Measurements from ENCODE around the gene PADI2. TPM values are rescaled to one million over a fixed set of nuclear protein-coding genes. Genes with fewer than 3 reads are reported as not detected.

Gene PADI2
- total RNA-seq, 2 donors from 2014 or later = 177 to 211 TPM

DNA sequence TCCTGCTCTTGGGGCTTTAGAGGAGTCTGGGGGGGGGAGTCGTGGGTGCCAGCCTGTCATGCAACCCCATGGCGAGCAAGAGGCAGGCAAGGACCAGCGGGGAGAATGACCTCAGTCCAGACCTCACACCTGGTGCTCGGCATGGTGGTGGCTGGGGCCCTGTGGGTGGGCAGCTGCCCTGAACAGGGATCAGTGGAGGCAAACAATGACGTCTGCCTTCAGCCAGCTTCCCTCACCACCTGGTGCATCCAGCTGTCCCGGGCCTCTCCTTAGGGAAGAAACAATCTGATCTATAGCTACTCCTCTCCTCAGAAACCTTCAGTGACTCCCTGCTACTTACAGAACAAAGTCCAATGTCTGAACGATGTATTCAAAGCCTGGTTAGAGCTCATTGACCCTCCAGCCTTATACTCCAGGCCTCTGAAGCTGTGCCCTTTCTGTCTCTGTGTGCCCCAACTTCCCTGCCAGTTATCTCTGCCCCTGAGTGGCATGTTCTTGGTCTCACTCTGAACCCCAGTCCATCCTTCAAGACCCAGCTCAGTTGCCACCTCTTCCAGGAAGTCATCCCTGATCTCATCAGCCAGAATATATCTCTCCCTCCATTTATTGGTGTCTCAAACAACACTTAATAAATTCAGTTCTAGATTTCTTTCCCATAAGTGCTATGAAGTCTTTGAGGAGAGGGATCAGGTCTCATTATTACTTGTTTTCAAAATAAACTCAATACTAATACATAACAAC, 6.6 kb downstream of the PADI2 start:
- intact Hi-C loops (cut with DNase I) = no loop called here
- Histone ChIP-seq H3K9ac (ENCODE audit: low read depth in 2 of 2, low read length in 2 of 2) (no peak overlapping the region), H3K4me3 (no peak overlapping the region), H3K9me3 (no peaks in the 10 kb centered on the region), H3K27ac (no peak overlapping the region), H3K36me3 (no peaks in the 10 kb centered on the region), H3K4me1 (peaks cover 16% of the 10 kb centered on the region), H3K27me3 (no peaks in the 10 kb centered on the region)
- TF ChIP-seq, protein P1, sequence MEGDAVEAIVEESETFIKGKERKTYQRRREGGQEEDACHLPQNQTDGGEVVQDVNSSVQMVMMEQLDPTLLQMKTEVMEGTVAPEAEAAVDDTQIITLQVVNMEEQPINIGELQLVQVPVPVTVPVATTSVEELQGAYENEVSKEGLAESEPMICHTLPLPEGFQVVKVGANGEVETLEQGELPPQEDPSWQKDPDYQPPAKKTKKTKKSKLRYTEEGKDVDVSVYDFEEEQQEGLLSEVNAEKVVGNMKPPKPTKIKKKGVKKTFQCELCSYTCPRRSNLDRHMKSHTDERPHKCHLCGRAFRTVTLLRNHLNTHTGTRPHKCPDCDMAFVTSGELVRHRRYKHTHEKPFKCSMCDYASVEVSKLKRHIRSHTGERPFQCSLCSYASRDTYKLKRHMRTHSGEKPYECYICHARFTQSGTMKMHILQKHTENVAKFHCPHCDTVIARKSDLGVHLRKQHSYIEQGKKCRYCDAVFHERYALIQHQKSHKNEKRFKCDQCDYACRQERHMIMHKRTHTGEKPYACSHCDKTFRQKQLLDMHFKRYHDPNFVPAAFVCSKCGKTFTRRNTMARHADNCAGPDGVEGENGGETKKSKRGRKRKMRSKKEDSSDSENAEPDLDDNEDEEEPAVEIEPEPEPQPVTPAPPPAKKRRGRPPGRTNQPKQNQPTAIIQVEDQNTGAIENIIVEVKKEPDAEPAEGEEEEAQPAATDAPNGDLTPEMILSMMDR (IDR thresholded peaks at IDR 0.05) = no peak
- DNase-seq = no peak

DNA sequence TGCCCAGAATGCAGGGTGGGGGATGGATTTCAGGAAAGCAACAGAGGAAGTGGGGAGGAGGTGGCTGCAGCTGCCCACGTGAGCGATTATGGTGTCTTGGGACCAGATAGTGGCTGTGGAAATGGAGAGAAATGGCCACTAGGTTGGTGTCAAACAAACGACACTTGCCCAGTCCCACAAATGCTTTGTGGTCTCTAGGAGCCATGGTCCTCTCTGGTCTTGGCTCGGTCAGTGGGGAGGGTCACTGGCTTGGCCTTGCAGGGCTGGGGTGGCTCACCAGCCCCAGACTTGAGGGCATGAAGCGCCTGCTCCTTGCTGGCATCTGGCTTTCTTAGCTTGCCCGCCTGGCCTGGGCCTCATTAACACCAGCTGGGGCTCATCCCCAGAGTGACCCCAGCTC, 7.2 kb downstream of the PADI2 start:
- Histone ChIP-seq H3K36me3 (no peaks in the 10 kb centered on the region), H3K4me1 (peaks cover 16% of the 10 kb centered on the region), H3K27ac (no peak overlapping the region), H3K4me3 (no peak overlapping the region), H3K27me3 (no peaks in the 10 kb centered on the region), H3K9ac (ENCODE audit: low read depth in 2 of 2, low read length in 2 of 2) (peak overlapping the region in 1 of 2 donors; percentile 1), H3K9me3 (no peaks in the 10 kb centered on the region)
- DNase-seq = no peak
- intact Hi-C loops (cut with DNase I) = no loop called here
- TF ChIP-seq, protein P1 (IDR thresholded peaks at IDR 0.05) = no peak

DNA sequence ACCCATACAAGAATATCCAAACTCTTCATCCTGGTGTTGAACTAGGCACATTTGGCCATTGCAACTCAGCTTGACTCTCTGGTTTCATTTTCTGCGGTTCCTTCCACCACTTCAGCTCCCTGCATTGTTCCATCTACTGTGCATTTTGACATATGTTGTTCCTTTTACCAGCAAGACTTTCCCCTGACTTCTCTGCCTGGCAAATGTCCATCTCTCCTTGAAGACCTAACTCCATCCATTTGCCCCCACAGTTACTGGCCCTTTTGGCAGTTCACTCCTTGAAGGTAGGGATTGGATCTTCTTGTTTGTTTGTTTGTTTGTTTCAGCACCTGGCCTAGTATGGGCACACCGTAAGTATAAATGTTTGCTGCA, 8.7 kb downstream of the PADI2 start:
- intact Hi-C loops (cut with DNase I) = no loop called here
- TF ChIP-seq, protein P1 (IDR thresholded peaks at IDR 0.05) = no peak
- H3K9me3 ChIP-seq = no peaks in the 10 kb centered on the region
- H3K27me3 ChIP-seq = no peaks in the 10 kb centered on the region
- peak overlapping the region in 1 of 2 donors; percentile 70 for H3K9ac ChIP-seq (ENCODE audit: low read depth in 2 of 2, low read length in 2 of 2)
- no peaks in the 10 kb centered on the region for H3K36me3 ChIP-seq
- H3K27ac ChIP-seq = peak overlapping the region; percentile 79
- no peak overlapping the region for H3K4me3 ChIP-seq
- no peak for DNase-seq
- peaks cover 16% of the 10 kb centered on the region for H3K4me1 ChIP-seq

DNA sequence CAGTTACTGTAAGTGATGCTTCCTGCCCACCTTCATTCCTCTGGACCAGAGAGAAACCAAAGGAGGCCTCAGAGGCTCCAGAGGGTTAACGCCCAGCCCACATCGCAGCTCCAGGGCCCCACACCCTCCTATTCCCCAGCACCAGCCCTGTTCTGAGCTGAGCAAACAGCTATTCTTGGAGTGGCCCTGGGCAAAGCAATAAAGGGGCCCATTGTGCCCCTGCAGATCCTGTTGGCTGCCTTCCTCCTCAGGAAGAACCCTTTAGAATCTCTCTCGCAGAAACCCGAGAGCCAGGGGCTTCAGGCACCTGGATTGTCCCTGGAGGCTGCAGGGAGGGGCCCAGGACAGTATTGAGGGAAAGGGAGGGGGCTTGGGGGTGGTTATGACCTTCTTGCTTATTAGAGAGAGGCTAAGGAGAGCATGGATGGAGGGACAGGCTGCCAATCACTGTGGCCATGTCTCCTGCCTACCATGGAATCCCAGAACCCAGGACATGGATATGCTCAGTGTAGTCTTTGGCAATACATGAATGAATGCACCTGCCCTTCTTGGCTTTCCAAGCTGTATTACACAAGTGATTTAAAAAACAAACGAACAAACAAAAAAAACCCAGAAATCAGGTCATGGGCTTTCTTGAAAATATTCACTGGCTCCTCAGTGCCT, 9.2 kb downstream of the PADI2 start:
- H3K27ac ChIP-seq = peak overlapping the region; percentile 79
- H3K4me3 ChIP-seq = no peak overlapping the region
- DNase-seq = peak; percentile 81
- H3K9ac ChIP-seq (ENCODE audit: low read depth in 2 of 2, low read length in 2 of 2) = peak overlapping the region in 1 of 2 donors; percentile 70
- H3K9me3 ChIP-seq = no peaks in the 10 kb centered on the region
- H3K4me1 ChIP-seq = peaks cover 16% of the 10 kb centered on the region
- intact Hi-C loops (cut with DNase I) = no loop called here
- no peaks in the 10 kb centered on the region for H3K27me3 ChIP-seq
- TF ChIP-seq, protein P1 (IDR thresholded peaks at IDR 0.05) = no peak
- H3K36me3 ChIP-seq = no peaks in the 10 kb centered on the region

DNA sequence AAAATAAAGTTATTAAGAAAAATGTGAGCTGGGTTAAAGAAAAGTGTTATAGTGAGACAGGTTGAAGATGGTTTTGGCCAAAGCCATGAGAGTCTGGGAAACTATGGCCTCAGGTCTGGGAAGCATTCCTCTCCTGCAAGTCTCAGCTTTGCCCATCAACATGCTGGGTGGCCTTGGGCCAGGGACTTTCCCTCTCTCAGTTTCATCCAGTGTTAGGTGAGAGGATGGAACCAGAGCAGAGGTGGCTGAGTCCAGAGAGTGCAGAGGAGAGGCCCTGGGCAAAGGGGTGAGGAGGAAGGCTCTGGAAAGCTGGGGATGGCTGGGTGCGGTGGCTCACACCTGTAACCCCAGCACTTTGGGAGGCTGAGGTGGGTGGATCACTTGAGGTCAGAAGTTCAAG, 10.5 kb downstream of the PADI2 start:
- peak; percentile 84 for DNase-seq
- intact Hi-C loops (cut with DNase I) = no loop called here
- TF ChIP-seq, protein P1 (IDR thresholded peaks at IDR 0.05) = no peak
- no peaks in the 10 kb centered on the region for H3K9me3 ChIP-seq
- H3K9ac ChIP-seq (ENCODE audit: low read depth in 2 of 2, low read length in 2 of 2) = peak overlapping the region in 1 of 2 donors; percentile 19
- H3K27me3 ChIP-seq = no peaks in the 10 kb centered on the region
- H3K4me3 ChIP-seq = no peak overlapping the region
- peaks cover 16% of the 10 kb centered on the region for H3K4me1 ChIP-seq
- peak overlapping the region; percentile 79 for H3K27ac ChIP-seq
- no peaks in the 10 kb centered on the region for H3K36me3 ChIP-seq

All from colonic mucosa (tissue), 4 donors.